ENCODE data around the gene SAMD14.
A peak's percentile ranks its signal among the peaks of the same experiment; 100 is the strongest.

SAMD14 gene

GRCh38 chr17:50132104-50132794, 2.3 kb upstream of the SAMD14 start:
- no peak for DNase-seq

GRCh38 chr17:50130559-50131305, 772 bp upstream of the SAMD14 start:
- no peak for DNase-seq

GRCh38 chr17:50129353-50129727, 620 bp downstream of the SAMD14 start:
- DNase-seq = no peak

- no peak for DNase-seq
These were observed 1.3 kb downstream of the SAMD14 start for GRCh38 chr17:50128441-50129352.

GRCh38 chr17:50127697-50128361, 2.1 kb downstream of the SAMD14 start:
- no peak for DNase-seq

GRCh38 chr17:50125420-50125997, 4.5 kb downstream of the SAMD14 start:
- no peak for DNase-seq

GRCh38 chr17:50123649-50124349, 6.2 kb downstream of the SAMD14 start:
- DNase-seq = no peak

- DNase-seq = no peak
These were observed 7.0 kb downstream of the SAMD14 start for GRCh38 chr17:50122945-50123344.

GRCh38 chr17:50120475-50121253, 9.3 kb downstream of the SAMD14 start:
- DNase-seq = no peak

GRCh38 chr17:50118828-50119218, 11.1 kb downstream of the SAMD14 start:
- DNase-seq = no peak

GRCh38 chr17:50118076-50118827, 11.7 kb downstream of the SAMD14 start:
- DNase-seq = no peak

- DNase-seq = peak in 4 of 5 donors; percentile 50 to 64 (median 54)
These were observed 12.5 kb downstream of the SAMD14 start for GRCh38 chr17:50117202-50118051.

- DNase-seq = no peak
These were observed 14.2 kb downstream of the SAMD14 start for GRCh38 chr17:50115756-50116155.

GRCh38 chr17:50114849-50115357, 15.1 kb downstream of the SAMD14 start:
- DNase-seq = peak in 2 of 5 donors; percentile 19 to 66

- DNase-seq = no peak
These were observed 15.6 kb downstream of the SAMD14 start for GRCh38 chr17:50114401-50114800.

- no peak for DNase-seq
These were observed 16.2 kb downstream of the SAMD14 start for GRCh38 chr17:50113624-50114320.

GRCh38 chr17:50112694-50113093, 17.3 kb downstream of the SAMD14 start:
- no peak for DNase-seq

Measured in T-helper 1 cell (primary cell).